Fibroblast of skin of left biceps (primary cell): ENCODE data around the gene RAB7A.
"Not testable (repeated sequence)": the region's sequence is repeated elsewhere in the genome, so short reads cannot be mapped to it uniquely, and the experiment has no call there.

Experiments
- DNase-seq, 2 experiments: peaks; one replicate each; pipeline ENCODE4 v3.0.0-alpha.2; 2013; ENCODE audit warnings: low read depth in 2 of 2

RAB7A gene

DNA sequence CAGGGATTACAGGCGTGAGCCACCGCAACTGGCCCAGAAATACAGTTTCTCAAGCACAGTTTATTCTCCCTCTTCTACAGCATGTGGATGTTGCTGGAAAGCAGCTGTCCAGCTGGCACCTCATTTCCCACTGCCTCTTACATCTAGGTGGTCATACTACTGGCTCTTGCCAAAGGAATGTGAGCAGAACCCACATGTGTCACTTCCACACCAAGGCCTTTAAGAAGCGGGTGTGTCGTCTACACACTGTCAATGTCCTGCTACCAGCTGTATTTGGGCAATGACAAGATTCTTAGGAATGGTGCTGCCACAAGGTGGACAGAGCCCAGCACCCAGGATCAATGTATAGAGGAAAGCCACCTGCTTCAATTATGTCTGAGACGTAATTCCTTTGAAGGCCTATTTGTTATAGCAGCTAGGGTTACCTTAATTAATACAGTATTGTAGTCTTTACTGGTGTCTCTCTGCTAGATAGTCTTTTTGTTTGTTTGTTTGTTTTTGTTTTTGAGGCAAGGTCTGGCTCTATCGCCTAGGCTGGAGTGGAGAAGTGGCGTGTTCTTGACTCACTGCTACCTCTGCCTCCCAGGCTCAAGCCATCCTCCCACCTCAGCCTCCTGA lies 15.1 kb upstream of the RAB7A start:
- no peak for DNase-seq

DNA sequence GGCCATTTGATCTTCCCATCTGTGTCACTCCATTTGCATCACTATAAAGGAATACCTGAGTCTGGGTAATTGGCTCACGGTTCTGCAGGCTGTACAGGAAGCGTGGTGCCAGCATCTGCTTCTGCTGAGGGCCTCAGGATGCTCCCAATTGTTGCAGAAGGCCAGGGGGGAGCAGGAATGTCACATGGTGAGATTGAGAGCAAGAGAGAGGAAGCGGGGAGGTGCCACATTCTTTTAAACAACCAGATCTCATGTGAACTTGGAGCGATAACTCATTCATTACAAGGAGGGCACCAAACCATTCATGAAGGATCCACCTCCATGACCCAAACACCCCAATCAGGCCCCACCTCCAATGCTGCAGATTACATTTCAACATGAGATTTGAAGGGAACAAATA lies 13.1 kb upstream of the RAB7A start:
- DNase-seq, result no peak

DNA sequence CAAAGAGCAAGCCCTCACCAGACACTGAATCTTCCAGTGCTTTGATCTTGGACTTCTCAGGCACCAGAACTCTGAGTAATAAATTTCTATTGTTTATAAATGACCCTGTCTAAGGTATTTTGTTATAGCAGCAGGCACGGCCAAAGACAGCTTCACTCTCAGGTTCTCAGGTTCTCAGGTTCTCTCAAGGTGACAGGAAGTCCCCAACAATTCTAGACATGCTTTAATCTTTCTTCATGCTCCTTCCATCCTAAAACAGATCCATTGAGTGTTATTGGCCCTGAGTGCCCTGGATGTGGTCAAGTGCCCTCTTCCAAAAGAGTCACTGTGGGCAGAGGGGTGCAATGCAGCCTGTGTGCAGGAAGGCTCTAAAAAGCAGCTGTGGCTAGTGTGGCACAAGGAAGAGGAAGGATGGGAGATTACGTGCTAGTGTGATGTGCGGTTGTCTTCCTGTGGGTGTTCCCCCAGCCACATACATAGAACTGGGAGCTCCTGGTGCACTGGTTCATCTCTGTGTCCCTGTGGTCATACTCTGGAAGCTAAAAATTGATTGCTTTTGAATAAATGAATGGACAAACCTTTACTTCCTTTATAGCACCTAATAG lies 11.0 kb upstream of the RAB7A start:
- DNase-seq, result no peak

DNA sequence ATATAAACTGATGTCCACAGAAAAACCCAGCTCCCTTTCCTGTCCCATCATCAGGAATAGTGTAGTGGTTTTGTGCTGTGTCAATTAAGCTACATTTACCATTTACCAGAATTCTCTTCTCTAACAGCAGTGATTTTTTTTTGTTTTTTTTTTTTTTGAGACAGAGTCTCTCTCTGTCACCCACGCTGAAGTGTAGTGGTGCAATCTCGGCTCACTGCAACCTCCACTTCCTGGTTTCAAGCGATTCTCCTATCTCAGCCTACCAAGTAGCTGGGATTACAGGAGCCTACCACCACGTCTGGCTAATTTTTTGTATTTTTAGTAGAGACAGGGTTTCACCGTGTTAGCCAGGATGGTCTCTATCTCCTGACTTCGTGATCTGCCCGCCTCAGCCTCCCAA lies 7.1 kb upstream of the RAB7A start:
- not testable (repeated sequence) for DNase-seq

DNA sequence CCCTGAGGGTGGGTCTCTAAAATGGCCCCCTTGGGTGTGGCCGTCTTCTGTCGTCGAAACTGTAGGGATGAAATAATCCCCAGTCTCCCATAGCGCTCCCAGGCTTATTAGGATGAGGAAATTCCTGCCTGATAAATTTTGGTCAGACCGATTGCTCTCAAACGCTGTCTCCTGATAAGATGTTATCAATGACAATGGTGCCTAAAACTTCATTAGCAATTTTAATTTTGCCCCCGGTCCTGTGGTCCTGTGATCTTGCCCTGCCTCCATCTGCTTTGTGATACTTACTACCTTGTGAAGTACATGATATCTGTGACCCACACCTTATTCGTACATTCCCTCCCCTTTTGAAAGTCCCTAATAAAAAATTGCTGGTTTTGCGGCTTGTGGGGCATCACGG lies 5.1 kb upstream of the RAB7A start:
- no peak for DNase-seq

DNA sequence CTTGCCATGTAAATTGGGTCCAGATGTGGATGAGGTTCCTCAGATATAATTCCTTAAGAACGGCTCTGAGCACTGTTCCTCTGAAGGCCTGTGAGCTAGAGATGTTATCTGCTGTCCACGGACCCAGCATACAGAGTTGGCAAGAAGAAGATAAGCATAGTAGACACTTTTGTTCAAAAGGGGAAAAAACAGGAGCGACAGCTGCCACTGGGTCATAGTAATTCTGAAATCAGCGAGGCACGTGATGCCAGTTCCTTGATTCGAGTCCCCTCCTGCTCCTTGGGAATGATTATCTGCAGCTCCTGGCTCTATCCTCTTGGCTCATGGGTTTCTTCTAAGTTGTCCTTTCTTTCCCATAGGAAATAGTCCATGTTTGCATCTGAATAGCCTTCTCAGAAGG lies 2.5 kb upstream of the RAB7A start:
- DNase-seq, result no peak

DNA sequence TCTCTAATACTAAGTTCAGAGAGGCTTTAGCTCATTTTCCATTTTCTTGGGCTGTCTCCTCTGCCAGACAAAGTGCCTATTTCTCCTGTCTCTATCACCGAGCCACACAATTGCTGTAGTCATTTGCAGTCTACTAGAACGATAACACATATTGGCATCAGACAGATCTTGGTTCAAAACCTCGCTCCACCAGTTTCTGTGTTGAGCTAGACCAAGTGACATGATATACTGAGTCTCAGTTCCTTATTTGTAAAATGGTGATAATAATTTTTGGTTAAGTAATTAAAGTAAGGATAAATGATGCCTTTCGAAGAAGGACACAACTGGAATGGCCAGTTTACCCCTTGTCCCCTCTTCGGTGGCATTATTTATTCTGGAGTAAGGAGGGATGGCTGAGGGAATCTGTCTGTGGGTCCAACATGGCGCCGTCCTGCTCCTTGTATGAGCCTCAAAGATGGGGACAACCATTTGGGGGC lies 398 bp upstream of the RAB7A start:
- no peak for DNase-seq

DNA sequence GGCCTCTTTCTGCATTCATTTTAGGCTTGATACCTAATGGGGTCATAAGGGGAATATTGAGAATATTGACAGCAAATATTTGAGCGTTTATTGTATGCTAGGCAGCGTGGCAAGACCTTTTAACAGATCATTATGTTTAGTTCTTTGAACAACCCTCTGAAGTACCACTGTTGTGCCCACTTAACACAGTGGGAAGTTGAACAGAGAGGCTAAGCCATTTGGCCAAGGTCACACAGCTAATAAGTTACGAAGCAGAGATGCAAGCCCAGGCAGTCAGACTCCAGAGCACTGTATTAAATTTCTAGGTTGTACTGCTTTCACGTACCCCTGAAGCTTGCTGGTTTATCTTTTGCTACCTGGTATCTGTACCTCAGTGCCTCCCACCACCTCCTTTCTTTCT lies 1.1 kb downstream of the RAB7A start:
- no peak for DNase-seq

DNA sequence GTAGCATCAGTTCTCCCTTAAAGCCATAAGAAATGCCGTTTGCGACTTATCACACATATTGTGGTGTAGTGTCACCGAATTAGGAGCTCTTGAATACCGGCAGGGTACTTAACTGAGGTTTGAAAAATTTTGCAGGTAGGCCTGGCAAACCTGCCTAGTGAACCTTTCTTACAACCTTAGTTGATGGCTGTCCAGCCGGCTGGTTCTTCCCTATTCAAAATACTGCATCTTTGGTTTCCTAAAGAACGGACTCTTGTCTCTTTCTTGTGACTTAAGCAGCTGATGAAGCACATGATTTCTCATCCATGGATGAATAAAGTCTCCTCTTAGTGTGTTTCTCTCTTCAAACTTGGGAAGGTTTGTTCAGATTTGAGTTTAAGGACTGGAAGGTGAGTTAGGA lies 1.5 kb downstream of the RAB7A start:
- no peak for DNase-seq

DNA sequence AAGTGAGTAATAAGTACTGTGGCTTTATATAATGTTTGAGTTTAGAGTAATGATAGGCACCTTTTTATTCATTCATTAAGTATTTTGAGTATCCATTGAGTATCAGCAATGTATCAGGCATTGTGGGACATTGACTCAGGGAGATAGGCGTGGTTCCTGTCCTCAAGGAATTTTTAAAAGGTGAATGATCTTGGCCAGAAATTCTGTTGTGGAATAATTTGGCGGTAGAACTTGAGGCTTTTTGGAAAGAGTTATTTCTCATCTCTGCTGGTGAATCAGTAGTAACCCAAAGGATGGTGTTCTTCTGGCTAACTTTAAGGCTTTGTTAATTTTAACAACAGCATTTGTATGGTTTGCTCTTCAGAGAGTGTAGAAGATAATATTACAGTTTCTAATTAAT lies 2.0 kb downstream of the RAB7A start:
- DNase-seq, result no peak

DNA sequence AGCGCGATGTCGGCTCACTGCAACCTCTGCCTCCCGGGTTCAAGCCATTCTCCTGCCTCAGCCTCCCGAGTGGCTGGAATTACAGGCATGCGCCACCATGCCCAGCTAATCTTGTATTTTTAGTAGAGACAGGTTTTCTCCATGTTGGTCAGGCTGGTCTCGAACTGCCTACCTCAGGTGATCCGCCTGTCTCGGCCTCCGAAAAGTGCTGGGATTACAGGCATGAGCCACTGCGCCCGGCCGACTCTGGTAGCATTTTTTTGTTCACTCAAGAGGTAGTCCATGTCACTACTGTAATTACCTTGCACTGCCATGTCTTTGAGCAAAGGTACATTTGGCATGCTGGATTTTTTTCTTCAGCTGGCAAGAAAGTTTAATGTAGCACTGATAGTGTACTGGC lies 2.5 kb downstream of the RAB7A start:
- DNase-seq, result not testable (repeated sequence)

DNA sequence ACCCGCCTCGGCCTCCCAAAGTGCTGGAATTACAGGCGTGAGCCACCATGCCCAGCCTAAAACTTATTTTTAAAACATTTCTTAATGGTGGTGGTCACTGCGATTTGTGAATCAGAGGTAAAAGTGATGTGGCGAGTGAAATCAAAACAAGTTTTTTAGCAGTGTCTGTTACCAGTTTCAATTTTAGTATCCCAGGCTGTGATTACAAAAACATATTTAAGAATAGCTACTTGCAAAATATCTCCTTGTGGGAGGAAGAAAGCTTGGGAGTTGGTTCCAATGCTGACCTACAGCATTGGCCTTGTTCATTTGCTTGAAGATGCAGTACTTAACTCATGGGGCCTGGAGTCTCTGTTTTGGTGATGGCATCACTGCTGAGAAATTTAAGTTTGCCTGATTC lies 4.5 kb downstream of the RAB7A start:
- DNase-seq, result no peak

DNA sequence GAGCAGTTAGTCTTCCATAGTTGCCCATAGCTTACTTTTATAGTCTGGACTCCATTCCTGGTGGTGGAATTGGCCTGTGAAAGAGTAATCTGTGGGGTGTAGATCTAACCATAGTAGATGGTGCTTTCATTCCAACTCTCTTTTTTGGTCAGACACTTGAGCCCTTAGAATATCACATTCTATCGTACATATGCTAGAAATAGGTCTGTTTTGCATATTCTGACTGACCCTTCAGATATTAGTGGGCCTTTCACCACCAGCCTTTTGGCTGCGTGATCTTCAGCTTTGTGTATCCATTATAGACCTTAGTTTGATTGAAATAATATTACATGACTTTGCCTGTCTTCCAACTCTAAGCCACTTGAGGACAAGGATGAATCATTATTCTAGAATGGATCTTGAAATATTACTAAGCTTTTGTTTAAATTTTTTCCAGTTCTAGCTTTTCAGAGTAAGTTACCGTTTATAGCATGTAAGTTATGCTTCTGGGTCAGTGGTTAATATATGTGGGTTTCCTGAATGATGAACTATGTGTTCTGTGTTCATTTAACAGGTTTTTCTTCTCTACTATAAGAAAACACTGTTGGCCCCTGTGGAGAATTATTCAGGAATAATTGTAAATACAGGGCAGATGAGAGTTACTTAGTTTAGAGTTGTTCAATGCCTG lies 8.7 kb downstream of the RAB7A start:
- DNase-seq, result no peak

DNA sequence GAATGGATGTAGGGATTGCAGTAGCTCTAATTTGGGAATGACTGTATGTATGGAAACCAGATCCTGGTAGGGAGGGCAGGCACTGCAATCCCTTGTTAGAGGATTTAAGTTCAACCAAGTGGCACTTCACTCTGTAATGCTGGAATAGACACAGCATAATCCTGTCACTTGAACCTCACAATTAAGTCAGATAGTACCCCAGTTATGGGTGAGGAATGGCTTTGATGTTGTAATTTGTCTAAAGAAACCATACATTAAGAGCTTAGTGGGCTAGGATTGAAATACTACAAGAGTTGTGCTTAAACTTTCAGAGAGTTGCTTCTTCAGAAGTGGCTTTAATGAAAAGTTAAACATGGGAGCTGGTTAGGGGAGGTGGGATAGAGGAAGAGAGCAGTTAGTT lies 9.3 kb downstream of the RAB7A start:
- DNase-seq, result no peak

DNA sequence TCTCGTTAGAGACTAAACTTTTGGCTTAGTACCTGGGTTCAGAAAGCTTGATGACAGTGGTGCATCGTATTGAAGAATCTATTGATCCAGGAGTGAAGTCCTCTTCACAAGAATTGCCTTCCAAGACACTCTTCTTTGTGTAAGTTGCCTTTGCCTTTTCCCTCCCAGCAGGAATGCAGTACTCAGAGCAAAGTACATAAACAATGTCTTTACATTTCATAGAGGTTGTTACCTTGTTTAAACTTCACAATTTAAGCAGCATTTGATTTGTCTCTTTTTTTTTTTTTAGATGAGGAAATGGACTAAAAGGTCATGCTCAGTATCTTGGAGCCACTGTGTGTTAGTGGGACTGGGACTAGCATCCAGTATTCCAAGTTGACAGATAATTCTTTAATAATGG lies 9.9 kb downstream of the RAB7A start:
- DNase-seq, result no peak

DNA sequence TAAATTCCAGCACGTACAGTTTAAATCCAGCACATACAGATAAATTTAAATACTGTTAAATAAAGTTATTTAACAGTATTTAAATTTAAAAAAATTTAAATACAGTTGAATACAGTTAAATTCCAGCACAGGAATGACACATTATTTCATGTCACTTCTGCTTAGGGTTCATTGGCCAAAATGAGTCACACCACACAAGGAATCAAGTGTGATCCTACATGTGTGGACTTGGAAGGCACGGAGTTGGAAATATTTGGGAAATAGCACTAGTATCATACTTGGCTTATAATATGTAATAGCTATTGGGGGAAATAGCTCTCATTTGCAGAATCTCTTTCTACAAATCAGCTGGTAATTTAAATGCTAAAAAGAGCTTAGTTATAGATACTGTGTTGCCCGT lies 10.6 kb downstream of the RAB7A start:
- DNase-seq, result no peak

DNA sequence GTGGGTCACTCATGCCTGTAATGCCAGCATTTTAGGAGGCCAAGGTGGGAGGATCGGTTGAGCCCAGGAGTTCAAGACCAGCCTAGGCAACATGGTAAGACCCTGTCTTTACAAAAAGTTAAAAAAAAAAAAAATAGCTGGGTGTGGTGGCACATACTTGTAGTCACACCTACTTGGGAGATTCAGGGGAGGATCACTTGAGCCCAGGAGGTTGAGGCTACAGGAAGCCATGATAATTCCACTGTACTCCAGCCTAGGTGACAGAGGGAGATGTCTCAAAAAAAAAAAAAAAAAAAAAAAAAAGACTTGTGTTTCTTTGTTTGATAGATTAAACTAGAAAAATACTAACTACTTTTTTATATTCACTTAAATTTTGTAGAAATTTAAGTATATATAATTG lies 14.6 kb downstream of the RAB7A start:
- DNase-seq, result no peak

DNA sequence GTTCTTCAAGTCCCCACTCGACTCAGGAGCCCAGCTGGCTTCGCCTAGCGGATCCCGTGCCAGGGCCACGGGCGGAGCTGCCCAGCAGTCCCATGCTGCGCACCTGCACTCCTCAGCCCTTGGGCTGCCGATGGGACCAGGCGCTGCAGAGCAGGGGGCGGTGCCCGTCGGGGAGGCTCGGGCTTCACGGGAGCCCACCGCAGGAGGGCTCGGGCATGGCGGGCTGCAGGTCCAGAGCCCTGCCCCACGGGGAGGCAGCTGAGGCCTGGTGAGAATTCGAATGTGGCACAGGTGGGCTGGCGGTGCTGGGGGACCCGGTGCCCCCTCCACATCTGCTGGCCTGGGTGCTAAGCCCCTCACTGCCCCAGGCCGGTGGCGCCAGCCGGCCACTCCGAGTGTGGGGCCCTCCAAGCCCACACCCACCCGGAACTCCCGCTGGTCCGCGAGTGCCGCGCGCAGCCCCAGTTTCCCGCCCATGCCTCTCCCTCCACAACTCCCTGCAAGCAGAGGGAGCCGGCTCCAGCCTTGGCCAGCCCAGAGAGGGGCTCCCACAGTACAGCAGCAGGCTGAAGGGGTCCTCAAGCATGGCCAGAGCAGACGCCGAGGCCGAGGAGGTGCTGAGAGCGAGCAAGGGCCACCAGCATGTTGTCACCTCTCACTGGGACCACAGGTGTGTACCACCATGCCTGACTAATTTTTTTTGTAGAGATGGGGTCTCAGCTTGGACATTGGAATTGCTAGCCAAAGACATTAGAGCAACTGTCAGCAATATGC lies 17.0 kb downstream of the RAB7A start:
- no peak for DNase-seq

DNA sequence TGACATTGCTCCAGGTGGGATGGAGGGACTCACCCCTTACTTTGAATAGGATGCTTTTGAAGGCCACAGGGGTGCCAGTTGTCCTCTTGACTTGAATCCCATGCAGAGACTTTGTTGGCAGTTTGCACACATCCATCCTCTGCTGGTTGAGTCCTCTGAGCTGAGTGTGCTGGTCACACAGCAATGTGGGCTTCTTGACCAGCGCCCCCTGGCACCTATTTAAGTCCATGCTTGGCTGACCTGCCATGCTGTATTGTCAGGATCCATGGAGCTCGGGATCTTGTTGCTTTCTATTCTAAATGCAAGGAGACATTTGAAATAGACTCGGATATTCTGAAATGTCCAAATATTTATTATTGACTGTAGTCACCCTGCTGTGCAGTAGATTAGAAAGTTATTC lies 19.8 kb downstream of the RAB7A start:
- DNase-seq, result no peak

DNA sequence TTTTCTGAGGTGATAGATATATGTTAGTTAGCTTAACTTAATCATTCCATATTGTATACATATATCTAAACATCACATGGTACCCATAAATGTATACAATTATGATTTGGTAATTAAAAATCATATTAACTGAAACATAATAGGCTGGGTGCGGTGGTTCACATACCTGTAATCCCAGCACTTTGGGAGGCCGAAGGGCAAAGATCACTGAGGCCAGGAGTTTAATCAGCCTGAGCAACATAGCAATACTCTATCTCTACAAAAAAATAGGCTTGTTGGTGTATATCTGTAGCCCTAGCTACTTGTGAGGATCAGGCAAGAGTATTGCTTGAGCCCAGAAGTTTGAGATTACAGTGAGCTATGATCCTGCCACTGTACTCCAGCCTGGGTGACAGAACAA lies 20.9 kb downstream of the RAB7A start:
- DNase-seq, result no peak

DNA sequence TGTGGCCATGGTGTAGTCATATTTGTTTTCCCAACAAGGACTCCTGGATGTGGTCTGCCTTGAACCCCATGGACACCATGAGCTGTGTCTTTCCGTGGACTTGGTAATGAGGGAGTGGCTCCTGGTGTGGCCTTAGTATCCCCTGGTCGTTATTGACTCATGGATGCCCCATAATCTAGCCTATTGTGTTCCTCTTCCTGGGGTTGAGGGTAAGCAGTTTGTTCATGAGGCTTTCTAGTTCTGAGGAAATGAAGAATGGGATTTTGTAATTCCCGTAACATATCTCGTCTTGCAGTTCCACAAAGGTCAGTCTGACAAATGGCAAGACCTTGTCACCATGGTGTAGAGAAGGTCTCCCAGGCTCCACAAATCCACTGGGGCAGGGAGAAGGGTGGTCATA lies 22.6 kb downstream of the RAB7A start:
- DNase-seq, result no peak

DNA sequence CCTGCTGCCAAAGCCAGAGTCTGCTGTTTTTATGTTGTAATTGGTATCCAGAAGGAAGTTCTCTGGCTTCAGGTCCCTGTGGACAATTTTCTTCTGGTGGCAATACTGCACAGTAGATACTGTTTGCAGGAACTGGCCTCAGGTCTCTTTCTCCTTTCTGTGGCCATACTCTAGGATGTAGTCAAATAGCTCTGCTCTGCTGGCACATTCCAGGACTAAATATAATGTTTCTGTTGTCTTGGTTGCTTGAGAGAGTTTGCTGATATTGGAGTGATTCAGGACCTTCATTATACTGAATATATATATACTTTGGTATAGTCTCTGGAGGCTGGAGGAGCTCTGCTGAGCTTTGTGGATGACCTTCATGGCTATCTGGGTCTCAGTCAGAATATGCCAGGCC lies 23.1 kb downstream of the RAB7A start:
- no peak for DNase-seq

DNA sequence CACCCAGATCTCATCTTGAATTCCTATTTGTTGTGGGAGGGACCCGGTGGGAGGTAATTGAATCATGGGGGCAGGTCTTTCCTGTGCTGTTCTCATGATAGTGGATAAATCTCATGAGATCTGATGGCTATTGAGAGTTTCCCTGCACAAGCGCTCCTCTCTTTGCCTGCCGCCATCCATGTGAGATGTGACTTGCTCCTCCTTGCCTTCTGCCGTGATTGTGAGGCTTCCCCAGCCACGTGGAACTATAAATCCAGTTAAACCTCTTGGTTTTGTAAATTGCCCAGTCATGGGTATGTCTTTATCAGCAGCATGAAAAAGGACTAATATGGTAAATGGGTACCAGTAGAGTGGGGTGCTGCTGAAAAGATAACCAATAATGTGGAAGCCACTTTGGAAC lies 23.6 kb downstream of the RAB7A start:
- DNase-seq, result not testable (repeated sequence)
